Activated naive CD8-positive, alpha-beta T cell treated with anti-CD3 and anti-CD28 coated beads for 36 hours (primary cell): ENCODE measurements around the gene PCDHB9. TPM values are rescaled to one million over a fixed set of nuclear protein-coding genes. Genes with fewer than 3 reads are reported as not detected.
"Not testable (repeated sequence)": the region's sequence is repeated elsewhere in the genome, so short reads cannot be mapped to it uniquely, and the experiment has no call there.

Source experiments
- DNase-seq: peaks from one replicate; pipeline ENCODE4 v3.0.0; 2021
- H3K27ac Mint-ChIP-seq: one replicate; pipeline ENCODE4 v1.8.0; 2022; ENCODE audit warnings: mild to moderate bottlenecking, moderate library complexity, mixed read lengths
- H3K27me3 Mint-ChIP-seq: one replicate; pipeline ENCODE4 v1.8.0; 2022; ENCODE audit warnings: mild to moderate bottlenecking, mixed read lengths
- H3K36me3 Mint-ChIP-seq: one replicate; pipeline ENCODE4 v1.8.0; 2021; ENCODE audit warnings: mild to moderate bottlenecking, mixed read lengths
- H3K4me1 Mint-ChIP-seq: one replicate; pipeline ENCODE4 v1.8.0; 2021; ENCODE audit warnings: mixed read lengths
- H3K4me3 Mint-ChIP-seq: one replicate; pipeline ENCODE4 v1.8.0; 2022; ENCODE audit warnings: mild to moderate bottlenecking, moderate library complexity, mixed read lengths
- H3K9me3 Mint-ChIP-seq: one replicate; pipeline ENCODE4 v1.8.0; 2022; ENCODE audit warnings: mixed read lengths
- total RNA-seq, 2 experiments: library from RNA; stranded (reverse); gene quantifications; one replicate each; pipeline ENCODE4 v1.2.3, GENCODE V29; 2021

PCDHB9 gene
- total RNA-seq, 2 experiments from 2014 or later = not detected

DNA sequence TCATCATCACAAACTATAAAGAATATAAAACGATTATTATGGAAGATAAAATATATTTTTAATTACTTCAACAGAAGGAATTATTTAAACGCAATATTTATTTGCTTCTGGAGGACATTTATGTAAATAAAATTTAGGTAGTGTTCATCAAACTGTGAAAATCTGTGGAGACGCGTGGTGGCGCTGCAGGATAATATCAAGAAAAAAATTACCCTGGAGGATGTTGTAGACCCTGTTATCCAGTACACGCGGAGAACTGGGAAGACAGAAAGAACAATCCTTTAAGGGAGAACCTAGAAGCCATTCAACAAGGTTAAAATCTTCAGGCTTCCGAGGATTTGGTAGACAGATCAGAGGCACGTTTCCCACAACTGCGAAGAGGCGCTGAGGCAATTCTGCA lies 21.5 kb downstream of the PCDHB9 start, which contains the start of gene PCDHB12:
PCDHB12 (plus strand) TSS at position 242 of the 400 bp plus-strand sequence. CDS start 189 bp downstream, outside the sequence.
- Mint-ChIP-seq H3K4me3 (no peak within 1 kb of the TSS), H3K4me1 (peaks cover 3% of the 10 kb centered on the region), H3K27ac (no peak within 1 kb of the TSS), H3K36me3 (peaks cover 2% of the 10 kb centered on the region), H3K27me3 (peaks cover 66% of the 10 kb centered on the region), H3K9me3 (peaks cover 12% of the 10 kb centered on the region)
- DNase-seq = no peak

DNA sequence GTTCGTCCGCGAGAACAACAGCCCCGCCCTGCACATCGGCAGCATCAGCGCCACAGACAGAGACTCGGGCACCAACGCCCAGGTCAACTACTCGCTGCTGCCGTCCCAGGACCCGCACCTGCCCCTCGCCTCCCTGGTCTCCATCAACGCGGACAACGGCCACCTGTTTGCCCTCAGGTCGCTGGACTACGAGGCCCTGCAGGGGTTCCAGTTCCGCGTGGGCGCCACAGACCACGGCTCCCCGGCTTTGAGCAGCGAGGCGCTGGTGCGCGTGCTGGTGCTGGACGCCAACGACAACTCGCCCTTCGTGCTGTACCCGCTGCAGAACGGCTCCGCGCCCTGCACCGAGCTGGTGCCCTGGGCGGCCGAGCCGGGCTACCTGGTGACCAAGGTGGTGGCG lies 23.3 kb downstream of the PCDHB9 start:
- H3K27me3 Mint-ChIP-seq = peaks cover 74% of the 10 kb centered on the region
- H3K27ac Mint-ChIP-seq, H3K36me3 Mint-ChIP-seq, H3K4me1 Mint-ChIP-seq, H3K4me3 Mint-ChIP-seq, DNase-seq: not testable (repeated sequence)
- H3K9me3 Mint-ChIP-seq = peaks cover 22% of the 10 kb centered on the region

DNA sequence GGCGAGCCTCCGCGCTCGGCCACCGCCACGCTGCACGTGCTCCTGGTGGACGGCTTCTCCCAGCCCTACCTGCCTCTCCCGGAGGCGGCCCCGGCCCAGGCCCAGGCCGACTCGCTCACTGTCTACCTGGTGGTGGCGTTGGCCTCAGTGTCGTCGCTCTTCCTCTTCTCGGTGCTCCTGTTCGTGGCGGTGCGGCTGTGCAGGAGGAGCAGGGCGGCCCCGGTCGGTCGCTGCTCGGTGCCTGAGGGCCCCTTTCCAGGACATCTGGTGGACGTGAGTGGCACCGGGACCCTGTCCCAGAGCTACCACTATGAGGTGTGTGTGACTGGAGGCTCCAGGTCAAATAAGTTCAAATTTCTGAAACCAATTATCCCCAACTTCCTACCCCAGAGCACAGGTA lies 23.9 kb downstream of the PCDHB9 start:
- not testable (repeated sequence) for H3K4me1 Mint-ChIP-seq, H3K27ac Mint-ChIP-seq, H3K4me3 Mint-ChIP-seq, DNase-seq, H3K36me3 Mint-ChIP-seq
- H3K27me3 Mint-ChIP-seq = peaks cover 71% of the 10 kb centered on the region
- peaks cover 24% of the 10 kb centered on the region for H3K9me3 Mint-ChIP-seq

DNA sequence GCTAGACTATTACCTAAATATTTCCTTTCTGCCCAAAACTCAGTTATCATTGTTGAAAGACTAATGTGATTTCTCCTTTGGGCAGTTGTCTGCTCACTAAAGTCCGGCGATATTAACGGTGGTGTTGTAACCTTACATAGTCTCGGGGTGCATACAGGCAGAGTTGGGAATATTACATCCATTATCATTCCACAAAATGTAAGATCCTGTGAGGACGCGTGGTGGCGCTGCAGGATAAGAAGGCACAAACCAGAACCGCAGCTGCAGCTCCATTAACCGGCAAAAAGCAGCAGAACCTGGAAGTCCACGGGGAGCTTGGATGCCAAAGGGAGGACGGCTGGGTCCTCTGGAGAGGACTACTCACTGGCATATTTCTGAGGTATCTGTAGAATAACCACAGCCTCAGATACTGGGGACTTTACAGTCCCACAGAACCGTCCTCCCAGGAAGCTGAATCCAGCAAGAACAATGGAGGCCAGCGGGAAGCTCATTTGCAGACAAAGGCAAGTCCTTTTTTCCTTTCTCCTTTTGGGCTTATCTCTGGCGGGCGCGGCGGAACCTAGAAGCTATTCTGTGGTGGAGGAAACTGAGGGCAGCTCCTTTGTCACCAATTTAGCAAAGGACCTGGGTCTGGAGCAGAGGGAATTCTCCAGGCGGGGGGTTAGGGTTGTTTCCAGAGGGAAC lies 26.8 kb downstream of the PCDHB9 start, which contains the start of gene PCDHB13:
PCDHB13 (plus strand) TSS at position 264 of the 684 bp plus-strand sequence; CDS start at position 469, 205 bp downstream.
- H3K4me3 Mint-ChIP-seq, DNase-seq, H3K27ac Mint-ChIP-seq, H3K4me1 Mint-ChIP-seq: not testable (repeated sequence)
- H3K36me3 Mint-ChIP-seq = peaks cover 14% of the 10 kb centered on the region
- H3K9me3 Mint-ChIP-seq = peaks cover 38% of the 10 kb centered on the region
- H3K27me3 Mint-ChIP-seq = peaks cover 67% of the 10 kb centered on the region

DNA sequence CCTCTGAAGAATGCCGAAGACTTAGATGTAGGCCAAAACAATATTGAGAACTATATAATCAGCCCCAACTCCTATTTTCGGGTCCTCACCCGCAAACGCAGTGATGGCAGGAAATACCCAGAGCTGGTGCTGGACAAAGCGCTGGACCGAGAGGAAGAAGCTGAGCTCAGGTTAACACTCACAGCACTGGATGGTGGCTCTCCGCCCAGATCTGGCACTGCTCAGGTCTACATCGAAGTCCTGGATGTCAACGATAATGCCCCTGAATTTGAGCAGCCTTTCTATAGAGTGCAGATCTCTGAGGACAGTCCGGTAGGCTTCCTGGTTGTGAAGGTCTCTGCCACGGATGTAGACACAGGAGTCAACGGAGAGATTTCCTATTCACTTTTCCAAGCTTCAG lies 27.6 kb downstream of the PCDHB9 start:
- not testable (repeated sequence) for H3K4me1 Mint-ChIP-seq, H3K27ac Mint-ChIP-seq, H3K4me3 Mint-ChIP-seq, DNase-seq
- peaks cover 37% of the 10 kb centered on the region for H3K9me3 Mint-ChIP-seq
- H3K36me3 Mint-ChIP-seq = peaks cover 14% of the 10 kb centered on the region
- peaks cover 62% of the 10 kb centered on the region for H3K27me3 Mint-ChIP-seq

DNA sequence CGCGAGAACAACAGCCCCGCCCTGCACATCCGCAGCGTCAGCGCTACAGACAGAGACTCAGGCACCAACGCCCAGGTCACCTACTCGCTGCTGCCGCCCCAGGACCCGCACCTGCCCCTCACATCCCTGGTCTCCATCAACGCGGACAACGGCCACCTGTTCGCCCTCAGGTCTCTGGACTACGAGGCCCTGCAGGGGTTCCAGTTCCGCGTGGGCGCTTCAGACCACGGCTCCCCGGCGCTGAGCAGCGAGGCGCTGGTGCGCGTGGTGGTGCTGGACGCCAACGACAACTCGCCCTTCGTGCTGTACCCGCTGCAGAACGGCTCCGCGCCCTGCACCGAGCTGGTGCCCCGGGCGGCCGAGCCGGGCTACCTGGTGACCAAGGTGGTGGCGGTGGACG lies 28.5 kb downstream of the PCDHB9 start:
- Mint-ChIP-seq H3K27me3 (peaks cover 60% of the 10 kb centered on the region), H3K9me3 (peaks cover 36% of the 10 kb centered on the region), H3K36me3 (peaks cover 14% of the 10 kb centered on the region)
- not testable (repeated sequence) for DNase-seq, H3K4me1 Mint-ChIP-seq, H3K27ac Mint-ChIP-seq, H3K4me3 Mint-ChIP-seq

DNA sequence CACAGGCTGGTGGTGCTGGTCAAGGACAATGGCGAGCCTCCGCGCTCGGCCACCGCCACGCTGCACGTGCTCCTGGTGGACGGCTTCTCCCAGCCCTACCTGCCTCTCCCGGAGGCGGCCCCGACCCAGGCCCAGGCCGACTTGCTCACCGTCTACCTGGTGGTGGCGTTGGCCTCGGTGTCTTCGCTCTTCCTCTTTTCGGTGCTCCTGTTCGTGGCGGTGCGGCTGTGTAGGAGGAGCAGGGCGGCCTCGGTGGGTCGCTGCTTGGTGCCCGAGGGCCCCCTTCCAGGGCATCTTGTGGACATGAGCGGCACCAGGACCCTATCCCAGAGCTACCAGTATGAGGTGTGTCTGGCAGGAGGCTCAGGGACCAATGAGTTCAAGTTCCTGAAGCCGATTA lies 29.1 kb downstream of the PCDHB9 start:
- DNase-seq, H3K4me1 Mint-ChIP-seq, H3K27ac Mint-ChIP-seq, H3K4me3 Mint-ChIP-seq: not testable (repeated sequence)
- Mint-ChIP-seq H3K9me3 (peaks cover 34% of the 10 kb centered on the region), H3K27me3 (peaks cover 57% of the 10 kb centered on the region), H3K36me3 (peaks cover 12% of the 10 kb centered on the region)

DNA sequence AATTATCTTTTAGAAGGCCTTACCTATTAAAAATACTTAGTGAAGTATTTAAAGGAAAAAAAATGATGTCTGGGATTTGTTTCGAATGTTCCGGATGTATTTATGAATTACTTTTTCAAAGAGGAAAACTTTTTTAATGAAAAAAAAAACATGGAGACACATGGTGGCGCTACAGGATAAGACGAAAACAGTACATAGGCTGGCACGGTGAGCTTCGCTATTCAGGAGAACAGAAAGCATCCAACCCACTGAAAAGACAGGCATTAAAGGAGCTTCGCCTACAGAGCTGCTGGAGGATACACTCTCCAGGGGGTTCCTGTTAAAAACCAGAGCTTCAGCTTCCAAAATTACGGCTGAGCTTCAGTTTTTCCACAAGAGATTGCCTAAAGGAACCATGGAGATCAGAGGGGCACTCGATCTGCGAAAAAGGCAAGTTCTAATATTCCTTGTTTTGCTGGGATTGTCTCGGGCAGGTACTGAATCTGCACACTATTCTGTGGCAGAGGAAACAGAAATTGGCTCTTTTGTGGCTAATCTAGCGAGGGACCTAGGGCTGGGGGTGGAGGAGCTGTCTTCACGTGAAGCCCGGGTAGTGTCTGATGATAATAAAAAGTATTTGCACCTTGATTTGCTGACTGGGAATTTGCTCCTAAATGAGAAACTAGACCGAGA lies 36.3 kb downstream of the PCDHB9 start, which contains the start of gene PCDHB14:
PCDHB14 (plus strand) TSS at position 232 of the 672 bp plus-strand sequence; CDS start at position 395, 163 bp downstream.
- Mint-ChIP-seq H3K4me3 (no peak within 1 kb of the TSS), H3K9me3 (peaks cover 15% of the 10 kb centered on the region), H3K36me3 (peaks cover 6% of the 10 kb centered on the region), H3K27me3 (peaks cover 55% of the 10 kb centered on the region), H3K4me1 (no peaks in the 10 kb centered on the region), H3K27ac (no peak within 1 kb of the TSS)
- DNase-seq = no peak

DNA sequence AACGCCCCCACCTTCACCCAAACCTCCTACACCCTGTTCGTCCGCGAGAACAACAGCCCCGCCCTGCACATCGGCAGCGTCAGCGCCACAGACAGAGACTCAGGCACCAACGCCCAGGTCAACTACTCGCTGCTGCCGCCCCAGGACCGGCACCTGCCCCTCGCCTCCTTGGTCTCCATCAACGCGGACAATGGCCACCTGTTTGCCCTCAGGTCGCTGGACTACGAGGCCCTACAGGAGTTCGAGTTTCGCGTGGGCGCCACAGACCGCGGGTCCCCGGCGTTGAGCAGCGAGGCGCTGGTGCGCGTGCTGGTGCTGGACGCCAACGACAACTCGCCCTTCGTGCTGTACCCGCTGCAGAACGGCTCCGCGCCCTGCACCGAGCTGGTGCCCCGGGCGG lies 37.9 kb downstream of the PCDHB9 start:
- H3K27me3 Mint-ChIP-seq = peaks cover 44% of the 10 kb centered on the region
- not testable (repeated sequence) for H3K36me3 Mint-ChIP-seq, H3K27ac Mint-ChIP-seq, H3K4me3 Mint-ChIP-seq, H3K9me3 Mint-ChIP-seq, DNase-seq, H3K4me1 Mint-ChIP-seq

DNA sequence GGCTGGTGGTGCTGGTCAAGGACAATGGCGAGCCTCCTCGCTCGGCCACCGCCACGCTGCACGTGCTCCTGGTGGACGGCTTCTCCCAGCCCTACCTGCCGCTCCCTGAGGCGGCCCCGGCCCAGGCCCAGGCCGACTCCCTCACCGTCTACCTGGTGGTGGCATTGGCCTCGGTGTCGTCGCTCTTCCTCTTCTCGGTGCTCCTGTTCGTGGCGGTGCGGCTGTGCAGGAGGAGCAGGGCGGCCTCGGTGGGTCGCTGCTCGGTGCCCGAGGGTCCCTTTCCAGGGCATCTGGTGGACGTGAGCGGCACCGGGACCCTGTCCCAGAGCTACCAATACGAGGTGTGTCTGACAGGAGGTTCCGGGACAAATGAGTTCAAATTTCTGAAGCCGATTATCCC lies 38.5 kb downstream of the PCDHB9 start:
- not testable (repeated sequence) for H3K9me3 Mint-ChIP-seq, H3K36me3 Mint-ChIP-seq, H3K27ac Mint-ChIP-seq, DNase-seq, H3K4me3 Mint-ChIP-seq, H3K4me1 Mint-ChIP-seq
- H3K27me3 Mint-ChIP-seq = peaks cover 41% of the 10 kb centered on the region

DNA sequence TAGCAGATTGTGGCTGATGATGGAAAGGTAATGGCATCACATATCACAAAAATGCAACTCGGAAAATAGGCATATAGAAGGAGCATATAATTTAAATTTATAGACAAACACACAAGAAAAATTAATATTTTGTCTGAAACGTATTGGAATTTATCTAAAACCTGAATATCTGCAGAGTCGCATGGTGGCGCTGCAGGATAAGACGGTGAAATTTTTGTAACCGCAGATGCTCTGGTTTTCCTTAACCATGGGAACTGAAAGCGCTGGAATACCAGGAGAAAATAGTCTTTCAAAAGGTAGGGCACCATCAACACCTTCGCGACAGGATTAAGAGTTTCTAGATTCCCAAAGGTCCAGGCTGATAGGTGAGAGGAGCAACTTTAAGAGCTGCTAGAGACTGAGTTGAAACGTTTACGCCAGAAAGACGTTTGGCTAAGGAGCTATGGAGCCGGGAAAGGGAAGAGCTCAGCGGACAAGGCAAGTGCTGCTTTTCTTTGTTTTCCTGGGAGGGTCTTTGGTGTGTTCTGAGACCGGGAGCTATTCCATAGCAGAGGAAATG lies 47.2 kb downstream of the PCDHB9 start:
- DNase-seq = no peak
- Mint-ChIP-seq H3K9me3 (peaks cover 28% of the 10 kb centered on the region), H3K27me3 (peaks cover 43% of the 10 kb centered on the region), H3K36me3 (peaks cover 13% of the 10 kb centered on the region), H3K27ac (no peak overlapping the region), H3K4me1 (no peaks in the 10 kb centered on the region), H3K4me3 (no peak overlapping the region)

DNA sequence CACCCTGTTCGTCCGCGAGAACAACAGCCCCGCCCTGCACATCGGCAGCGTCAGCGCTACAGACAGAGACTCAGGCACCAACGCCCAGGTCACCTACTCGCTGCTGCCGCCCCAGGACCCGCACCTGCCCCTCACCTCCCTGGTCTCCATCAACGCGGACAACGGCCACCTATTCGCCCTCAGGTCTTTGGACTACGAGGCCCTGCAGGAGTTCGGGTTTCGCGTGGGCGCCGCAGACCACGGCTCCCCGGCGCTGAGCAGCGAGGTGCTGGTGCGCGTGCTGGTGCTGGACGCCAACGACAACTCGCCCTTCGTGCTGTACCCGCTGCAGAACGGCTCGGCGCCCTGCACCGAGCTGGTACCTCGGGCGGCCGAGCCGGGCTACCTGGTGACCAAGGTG lies 49.0 kb downstream of the PCDHB9 start:
- not testable (repeated sequence) for H3K27ac Mint-ChIP-seq, H3K4me1 Mint-ChIP-seq

DNA sequence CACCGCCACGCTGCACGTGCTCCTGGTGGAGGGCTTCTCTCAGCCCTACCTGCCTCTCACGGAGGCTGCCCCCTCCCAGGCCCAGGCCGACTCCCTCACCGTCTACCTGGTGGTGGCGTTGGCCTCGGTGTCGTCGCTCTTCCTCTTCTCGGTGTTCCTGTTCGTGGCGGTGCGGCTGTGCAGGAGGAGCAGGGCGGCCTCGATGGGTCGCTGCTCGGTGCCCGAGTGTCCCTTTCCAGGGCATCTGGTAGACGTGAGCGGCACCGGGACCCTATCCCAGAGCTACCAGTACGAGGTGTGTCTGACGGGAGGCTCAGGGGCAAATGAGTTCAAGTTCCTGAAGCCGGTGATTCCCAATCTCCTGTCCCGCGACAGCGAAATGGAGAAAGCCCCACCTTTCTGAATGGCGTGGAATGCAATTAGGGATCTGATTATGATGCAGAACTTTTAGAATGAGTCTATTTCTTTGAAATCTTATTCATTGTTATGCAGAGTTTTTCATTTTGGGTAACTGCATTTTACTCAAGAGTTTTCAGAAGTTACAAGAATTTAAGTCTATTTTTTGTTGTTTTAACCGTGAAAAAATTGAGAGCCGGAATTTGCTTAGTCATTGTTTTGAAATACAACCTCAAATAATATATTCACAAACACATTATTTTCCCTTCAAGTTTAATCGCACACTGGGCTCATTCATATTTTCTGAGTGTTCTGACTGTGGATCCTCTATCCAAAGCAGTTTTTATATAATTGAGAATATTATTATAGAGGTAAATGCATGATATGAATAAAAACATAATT lies 49.8 kb downstream of the PCDHB9 start:
- Mint-ChIP-seq H3K36me3 (peaks cover 23% of the 10 kb centered on the region), H3K4me1 (no peaks in the 10 kb centered on the region), H3K27ac (no peak overlapping the region), H3K4me3 (no peak overlapping the region), H3K9me3 (peaks cover 41% of the 10 kb centered on the region), H3K27me3 (peaks cover 62% of the 10 kb centered on the region)
- DNase-seq = no peak

More for the DNA sequence above, 49.0 kb downstream of the PCDHB9 start:
- H3K9me3 Mint-ChIP-seq = peaks cover 43% of the 10 kb centered on the region
- peaks cover 21% of the 10 kb centered on the region for H3K36me3 Mint-ChIP-seq
- H3K27me3 Mint-ChIP-seq = peaks cover 61% of the 10 kb centered on the region
- not testable (repeated sequence) for H3K4me3 Mint-ChIP-seq, DNase-seq
